GM12874 (cell line): ENCODE measurements around the gene RER1.

ENCODE experiments used
- TF ChIP-seq, protein P1 (sequence below): IDR thresholded peaks from 2 replicates; pipeline ENCODE4 v1.5.1; 2011; ENCODE audit warnings: low read depth, mild to moderate bottlenecking, control low read depth, low read length, moderate library complexity; ENCODE audit not compliant: insufficient read depth

RER1 gene

DNA sequence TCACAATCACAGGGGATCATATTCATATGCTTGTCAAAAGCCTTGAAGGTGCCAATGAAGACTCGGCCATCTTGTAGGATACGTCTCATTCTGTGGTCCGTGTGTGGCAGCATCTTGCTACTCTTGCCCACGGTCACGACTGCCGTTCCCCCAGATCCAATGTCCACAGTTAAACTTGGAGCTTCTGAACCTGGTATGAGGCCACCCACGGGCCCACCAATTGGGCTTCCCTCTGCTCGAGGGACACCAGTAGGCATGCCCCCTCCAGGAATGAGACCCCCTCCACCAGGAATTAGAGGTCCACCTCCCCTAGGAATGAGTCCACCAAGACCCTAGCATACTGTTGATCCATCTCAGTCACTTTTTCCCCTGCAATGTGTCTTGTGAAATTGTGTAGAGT is 39.9 kb upstream of the RER1 start:
- TF ChIP-seq, protein P1, sequence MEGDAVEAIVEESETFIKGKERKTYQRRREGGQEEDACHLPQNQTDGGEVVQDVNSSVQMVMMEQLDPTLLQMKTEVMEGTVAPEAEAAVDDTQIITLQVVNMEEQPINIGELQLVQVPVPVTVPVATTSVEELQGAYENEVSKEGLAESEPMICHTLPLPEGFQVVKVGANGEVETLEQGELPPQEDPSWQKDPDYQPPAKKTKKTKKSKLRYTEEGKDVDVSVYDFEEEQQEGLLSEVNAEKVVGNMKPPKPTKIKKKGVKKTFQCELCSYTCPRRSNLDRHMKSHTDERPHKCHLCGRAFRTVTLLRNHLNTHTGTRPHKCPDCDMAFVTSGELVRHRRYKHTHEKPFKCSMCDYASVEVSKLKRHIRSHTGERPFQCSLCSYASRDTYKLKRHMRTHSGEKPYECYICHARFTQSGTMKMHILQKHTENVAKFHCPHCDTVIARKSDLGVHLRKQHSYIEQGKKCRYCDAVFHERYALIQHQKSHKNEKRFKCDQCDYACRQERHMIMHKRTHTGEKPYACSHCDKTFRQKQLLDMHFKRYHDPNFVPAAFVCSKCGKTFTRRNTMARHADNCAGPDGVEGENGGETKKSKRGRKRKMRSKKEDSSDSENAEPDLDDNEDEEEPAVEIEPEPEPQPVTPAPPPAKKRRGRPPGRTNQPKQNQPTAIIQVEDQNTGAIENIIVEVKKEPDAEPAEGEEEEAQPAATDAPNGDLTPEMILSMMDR = no peak

DNA sequence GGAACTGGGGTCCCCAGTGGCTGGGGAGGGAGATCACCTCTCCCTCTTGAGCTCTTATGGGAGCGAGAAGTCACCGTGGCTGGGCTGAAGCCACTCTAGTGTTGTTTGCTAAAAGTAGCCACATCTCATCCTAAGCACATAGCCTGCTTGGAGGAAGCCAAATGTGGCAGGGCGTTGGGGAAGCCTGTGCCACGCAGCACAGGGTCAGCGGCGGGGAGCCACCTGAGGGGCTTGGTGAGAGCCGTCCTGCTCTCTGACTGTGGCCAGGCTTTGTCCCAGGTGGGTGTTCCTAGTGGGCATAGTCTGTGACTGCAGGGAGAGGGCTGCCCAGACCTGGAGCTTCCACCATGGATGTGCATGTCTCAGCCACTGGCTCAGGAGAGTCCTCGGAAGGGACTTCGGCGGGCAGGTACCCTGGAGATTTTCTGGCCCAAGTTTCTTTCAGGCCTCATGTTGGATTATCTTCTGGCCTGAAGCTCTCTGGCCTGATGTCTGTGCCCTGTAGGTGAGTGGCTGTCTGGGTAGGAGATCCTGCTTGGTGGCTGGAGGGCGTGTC is 39.2 kb upstream of the RER1 start:
- TF ChIP-seq, protein P1 = no peak

DNA sequence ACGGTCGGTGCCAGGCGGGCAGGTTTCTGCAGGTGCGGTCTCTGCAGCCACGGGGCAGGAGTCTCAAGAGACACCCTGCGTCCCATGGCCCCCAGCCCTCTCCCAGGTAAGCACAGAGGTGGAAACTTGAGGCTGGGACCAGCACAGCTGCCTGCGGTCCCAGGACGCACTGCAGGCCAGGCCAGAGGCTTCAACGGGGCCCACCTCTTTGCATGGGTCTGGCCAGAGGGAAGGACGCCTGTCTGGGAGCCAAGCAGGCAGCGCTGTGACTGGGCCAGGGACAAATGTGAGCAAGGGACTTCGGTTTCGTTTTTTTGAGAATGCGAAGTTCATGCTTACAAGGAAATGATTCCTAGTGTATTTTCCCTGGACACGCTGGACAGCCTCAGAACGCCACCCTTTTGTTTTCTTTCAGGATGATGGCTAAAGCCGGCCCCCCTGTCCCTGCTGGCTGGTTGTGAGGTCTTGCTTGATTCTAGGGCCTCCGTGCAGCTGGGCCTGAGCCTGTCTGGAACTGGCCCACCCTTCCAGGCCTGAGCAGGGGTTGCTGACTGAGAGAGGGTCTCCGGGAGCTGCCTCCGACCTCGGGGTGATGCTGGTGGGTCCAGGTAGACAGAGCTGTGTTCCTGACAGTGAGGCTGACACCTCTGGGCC is 38.6 kb upstream of the RER1 start:
- TF ChIP-seq, protein P1 = no peak

DNA sequence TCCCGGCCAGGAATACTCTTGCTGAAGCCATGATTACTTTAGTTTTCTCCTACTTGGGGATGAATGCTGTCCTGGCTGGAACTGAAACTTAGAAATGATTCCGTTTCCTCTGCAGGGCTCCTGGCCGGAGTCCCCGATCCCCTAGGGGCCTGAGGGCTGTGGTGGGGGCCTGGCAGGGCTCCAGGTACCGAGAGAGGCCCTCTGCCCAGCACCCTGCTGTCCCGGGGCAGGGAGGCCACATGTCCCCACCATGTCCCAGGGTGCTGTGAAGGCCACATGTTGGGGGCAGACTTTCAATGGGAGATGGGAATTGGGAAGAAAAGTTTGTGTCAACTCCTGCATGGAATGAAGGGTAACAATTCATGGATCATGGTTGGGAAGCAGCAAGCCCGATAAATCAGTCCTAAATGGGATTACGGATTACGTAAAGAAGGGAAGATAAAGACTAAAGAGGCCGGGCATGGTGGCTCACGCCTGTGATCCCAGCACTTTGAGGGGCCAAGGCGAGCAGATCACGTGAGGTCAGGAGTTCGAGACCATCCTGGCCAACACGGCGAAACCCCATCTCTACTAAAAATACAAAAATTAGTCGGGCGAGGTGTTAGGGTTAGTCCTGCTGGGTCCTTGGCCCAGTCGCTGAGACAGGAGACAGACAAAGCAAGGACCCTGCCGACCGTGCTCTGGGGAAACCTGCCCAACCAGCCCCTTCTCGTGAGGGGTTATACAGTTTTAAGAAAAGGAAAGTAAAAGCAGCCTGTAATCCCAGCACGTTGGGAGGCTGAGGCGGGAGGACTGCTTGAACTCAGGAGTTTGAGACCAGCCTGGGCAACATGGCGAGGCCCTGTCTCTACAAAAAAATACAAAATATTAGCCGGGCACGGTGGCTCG is 37.8 kb upstream of the RER1 start:
- TF ChIP-seq, protein P1 = no peak

DNA sequence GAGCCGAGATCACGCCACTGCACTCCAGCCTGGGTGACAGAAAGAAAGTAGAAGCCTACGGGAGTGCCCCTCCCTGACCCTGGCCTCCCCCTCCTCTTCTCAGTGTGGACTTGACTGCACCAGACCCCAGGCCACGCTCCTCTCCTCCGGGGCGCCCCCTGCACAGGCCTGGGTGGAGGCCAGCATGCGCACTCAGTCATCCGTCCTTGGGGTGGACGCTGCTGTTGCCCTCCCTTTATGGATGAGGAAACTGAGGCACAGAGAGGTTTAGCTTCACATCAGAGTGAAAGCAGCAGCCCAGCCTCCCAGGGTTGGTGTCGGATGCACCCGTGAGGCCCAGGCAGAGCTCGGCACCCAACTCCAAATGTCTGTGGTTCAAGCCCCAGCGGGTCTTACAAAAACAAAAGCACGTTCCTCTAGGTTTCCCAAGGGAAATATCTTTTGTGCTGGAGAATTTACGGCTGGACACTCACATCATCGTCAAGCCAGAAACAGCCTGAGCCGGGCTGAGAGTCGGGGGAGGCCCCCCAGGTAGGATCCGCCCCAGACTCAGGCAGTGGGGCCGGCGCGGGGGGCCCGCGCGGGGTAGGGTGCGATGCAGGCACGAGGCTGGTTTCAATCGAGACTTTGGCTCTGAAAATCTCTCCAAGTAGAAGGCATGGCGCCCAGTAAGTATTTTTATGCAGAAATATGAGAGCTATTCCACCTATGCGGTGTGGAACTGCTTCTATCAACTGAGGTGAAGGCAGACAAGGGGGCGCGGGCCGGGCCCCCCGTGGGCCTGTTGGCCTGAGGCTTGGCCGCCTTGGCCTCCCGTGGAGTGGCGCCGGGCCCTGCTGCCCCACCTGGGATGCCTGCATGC is 36.9 kb upstream of the RER1 start:
- TF ChIP-seq, protein P1 = no peak

DNA sequence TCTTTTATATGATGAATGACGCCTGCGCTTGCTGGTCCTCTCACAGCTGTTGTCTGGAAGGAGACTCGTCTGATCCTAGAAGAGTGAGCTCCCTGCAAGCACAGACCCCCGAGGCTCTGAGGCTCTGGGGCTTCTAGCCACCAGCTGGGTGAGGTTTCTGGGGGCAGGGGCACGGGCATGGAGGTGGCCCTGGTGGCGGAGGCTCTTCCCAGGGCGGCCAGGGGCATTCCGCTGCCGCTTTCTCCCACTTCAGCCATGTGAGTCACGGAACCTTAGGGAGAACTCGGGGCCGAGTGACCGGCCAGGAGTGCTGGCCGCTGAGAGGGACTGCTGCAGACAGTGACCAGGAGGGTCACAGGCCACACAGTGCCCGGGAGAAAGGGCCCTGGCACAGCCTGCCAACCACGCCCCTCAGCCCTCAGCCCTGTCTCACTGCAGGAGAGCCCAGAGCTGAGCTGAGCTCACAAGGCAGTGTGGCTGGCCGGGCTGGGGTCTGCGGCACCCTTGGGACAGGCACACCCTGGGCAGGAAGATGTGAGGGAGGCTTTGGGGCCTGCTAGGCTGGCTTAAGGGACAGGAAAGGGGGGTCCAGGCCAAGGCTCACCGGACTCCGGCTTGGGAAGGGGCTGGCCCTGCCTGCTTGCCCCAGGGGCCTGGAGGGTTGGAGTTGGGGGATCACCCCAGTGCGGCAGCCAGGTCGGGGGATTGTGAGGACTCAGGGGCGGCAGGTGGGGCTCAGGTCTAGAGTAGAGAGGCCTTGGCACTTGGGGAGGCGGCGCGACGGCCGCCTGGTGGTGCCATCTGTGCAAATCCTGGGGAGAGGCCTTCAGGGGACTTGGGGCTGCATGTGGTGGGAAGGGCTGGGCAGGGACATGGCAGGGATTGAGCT is 36.0 kb upstream of the RER1 start:
- TF ChIP-seq, protein P1 = no peak
